Adrenal gland (tissue), 5 donors: ENCODE results near the gene LRCH4.

Experiments
- POLR2A ChIP-seq, 2 donors: fragments of 450-650 bp; IDR thresholded peaks; one replicate each; pipeline ENCODE4 v1.6.1; 2017; ENCODE audit warnings: antibody characterized with exemption in 2 of 2, mild to moderate bottlenecking in 2 of 2, moderate library complexity in 1 of 2
- TF ChIP-seq, protein P1 (sequence below), 6 experiments: fragments of 450-650 bp in 4 of 6; fragments of 200-600 bp in 2 of 6; sonication (generic) in 1 of 6; IDR thresholded peaks; 1 replicate in 5 of 6; 2 replicates in 1 of 6; pipeline versions ENCODE4 v1.5.1 to v1.8.0; 2016 to 2021; ENCODE audit warnings: antibody characterized with exemption in 6 of 6, mild to moderate bottlenecking in 2 of 6, moderate library complexity in 1 of 6
- donor health status: DM: no; HTN: no; CAD: no.

DNA sequence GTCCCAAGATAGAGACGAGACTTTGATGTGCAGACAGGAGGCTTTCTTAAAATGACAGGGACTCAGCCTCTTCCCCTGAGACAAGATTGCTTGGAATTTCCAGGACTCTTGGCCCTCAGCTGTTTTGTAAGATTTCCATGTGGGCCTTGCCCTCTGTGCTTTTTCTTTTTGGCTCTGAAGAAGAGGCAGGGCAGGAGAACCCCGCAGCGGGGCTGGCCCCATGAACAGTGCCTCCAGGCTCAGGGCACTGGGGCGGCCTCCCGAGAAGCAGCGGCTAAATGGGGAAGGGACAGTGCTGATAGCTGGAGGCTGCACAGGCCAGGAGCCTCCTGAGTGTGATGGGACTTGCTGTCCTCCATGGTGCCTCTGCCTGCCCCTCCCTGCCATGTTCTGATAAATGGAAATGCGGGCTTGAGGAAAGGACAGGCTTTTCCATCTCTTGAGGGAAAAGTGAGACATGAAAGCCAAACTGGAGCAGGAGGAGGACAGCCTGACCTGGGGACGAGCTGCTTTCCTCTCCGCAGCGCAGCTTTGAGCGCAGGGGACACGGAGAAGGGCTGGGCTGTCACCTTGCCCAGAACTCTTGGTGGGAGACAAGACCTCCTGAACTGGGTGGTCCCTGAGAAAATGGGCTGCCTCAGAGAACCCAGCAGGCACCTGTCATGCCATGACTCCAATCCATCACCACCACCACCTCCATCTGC lies 24.3 kb downstream of the LRCH4 start:
- TF ChIP-seq, protein P1, sequence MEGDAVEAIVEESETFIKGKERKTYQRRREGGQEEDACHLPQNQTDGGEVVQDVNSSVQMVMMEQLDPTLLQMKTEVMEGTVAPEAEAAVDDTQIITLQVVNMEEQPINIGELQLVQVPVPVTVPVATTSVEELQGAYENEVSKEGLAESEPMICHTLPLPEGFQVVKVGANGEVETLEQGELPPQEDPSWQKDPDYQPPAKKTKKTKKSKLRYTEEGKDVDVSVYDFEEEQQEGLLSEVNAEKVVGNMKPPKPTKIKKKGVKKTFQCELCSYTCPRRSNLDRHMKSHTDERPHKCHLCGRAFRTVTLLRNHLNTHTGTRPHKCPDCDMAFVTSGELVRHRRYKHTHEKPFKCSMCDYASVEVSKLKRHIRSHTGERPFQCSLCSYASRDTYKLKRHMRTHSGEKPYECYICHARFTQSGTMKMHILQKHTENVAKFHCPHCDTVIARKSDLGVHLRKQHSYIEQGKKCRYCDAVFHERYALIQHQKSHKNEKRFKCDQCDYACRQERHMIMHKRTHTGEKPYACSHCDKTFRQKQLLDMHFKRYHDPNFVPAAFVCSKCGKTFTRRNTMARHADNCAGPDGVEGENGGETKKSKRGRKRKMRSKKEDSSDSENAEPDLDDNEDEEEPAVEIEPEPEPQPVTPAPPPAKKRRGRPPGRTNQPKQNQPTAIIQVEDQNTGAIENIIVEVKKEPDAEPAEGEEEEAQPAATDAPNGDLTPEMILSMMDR (IDR thresholded peaks at IDR 0.05) = no peak
- no peak for TF ChIP-seq POLR2A (IDR thresholded peaks at IDR 0.05)
